Measurements from ENCODE around the gene RNF130. TPM values are rescaled to one million over a fixed set of nuclear protein-coding genes. Genes with fewer than 3 reads are reported as not detected.
"Not testable (repeated sequence)": the region's sequence is repeated elsewhere in the genome, so short reads cannot be mapped to it uniquely, and the experiment has no call there.

RNF130 gene
- total RNA-seq, 1 donor from 2014 or later: 29.8 TPM

GRCh38 chr5:179960204-179960831, 111.2 kb downstream of the RNF130 start:
- no peaks in the 10 kb centered on the region for H3K9me3 ChIP-seq (ENCODE audit: insufficient read depth, low read depth, low read length)
- no peaks in the 10 kb centered on the region for H3K27me3 ChIP-seq (ENCODE audit: insufficient read depth, low read length)
- no peak for DNase-seq (ENCODE audit: low read depth)
- no peak overlapping the region for H3K27ac ChIP-seq (ENCODE audit: low read depth, low read length)
- H3K27me3 Mint-ChIP-seq (ENCODE audit: low read depth, unreplicated experiment): no peaks in the 10 kb centered on the region
- peaks cover 8% of the 10 kb centered on the region for H3K36me3 Mint-ChIP-seq (ENCODE audit: low read depth, unreplicated experiment)
- no peak overlapping the region for H2AFZ ChIP-seq (ENCODE audit: low read depth, low read length)
- no peak overlapping the region for H3K4me2 ChIP-seq (ENCODE audit: low read length)
- no peaks in the 10 kb centered on the region for H3K4me1 Mint-ChIP-seq (ENCODE audit: low read depth, unreplicated experiment)
- H3K9me3 Mint-ChIP-seq (ENCODE audit: unreplicated experiment): no peaks in the 10 kb centered on the region
- no peak for FAIRE-seq
- H3K36me3 ChIP-seq (ENCODE audit: insufficient read depth, low read length): no peaks in the 10 kb centered on the region
- H3K9ac ChIP-seq (ENCODE audit: low read length): no peak overlapping the region
- no peaks in the 10 kb centered on the region for H3K79me2 ChIP-seq (ENCODE audit: insufficient read depth, low read length)
- no peak overlapping the region for H3K4me3 Mint-ChIP-seq (ENCODE audit: unreplicated experiment)
- no peak for TF ChIP-seq EZH2 (IDR thresholded peaks at IDR 0.05; ENCODE audit: insufficient read depth, low read length)
- TF ChIP-seq, protein P1, sequence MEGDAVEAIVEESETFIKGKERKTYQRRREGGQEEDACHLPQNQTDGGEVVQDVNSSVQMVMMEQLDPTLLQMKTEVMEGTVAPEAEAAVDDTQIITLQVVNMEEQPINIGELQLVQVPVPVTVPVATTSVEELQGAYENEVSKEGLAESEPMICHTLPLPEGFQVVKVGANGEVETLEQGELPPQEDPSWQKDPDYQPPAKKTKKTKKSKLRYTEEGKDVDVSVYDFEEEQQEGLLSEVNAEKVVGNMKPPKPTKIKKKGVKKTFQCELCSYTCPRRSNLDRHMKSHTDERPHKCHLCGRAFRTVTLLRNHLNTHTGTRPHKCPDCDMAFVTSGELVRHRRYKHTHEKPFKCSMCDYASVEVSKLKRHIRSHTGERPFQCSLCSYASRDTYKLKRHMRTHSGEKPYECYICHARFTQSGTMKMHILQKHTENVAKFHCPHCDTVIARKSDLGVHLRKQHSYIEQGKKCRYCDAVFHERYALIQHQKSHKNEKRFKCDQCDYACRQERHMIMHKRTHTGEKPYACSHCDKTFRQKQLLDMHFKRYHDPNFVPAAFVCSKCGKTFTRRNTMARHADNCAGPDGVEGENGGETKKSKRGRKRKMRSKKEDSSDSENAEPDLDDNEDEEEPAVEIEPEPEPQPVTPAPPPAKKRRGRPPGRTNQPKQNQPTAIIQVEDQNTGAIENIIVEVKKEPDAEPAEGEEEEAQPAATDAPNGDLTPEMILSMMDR (IDR thresholded peaks at IDR 0.05; ENCODE audit: insufficient read depth, low read depth, low read length): no peak
- H3K27ac Mint-ChIP-seq (ENCODE audit: unreplicated experiment): no peak overlapping the region
- peaks cover 3% of the 10 kb centered on the region for H4K20me1 ChIP-seq (ENCODE audit: insufficient read depth, low read length)
- no peak overlapping the region for H3K4me3 ChIP-seq (ENCODE audit: insufficient read depth, low read depth, low read length)
- H3K4me1 ChIP-seq (ENCODE audit: insufficient read depth, low read length): no peaks in the 10 kb centered on the region

DNA sequence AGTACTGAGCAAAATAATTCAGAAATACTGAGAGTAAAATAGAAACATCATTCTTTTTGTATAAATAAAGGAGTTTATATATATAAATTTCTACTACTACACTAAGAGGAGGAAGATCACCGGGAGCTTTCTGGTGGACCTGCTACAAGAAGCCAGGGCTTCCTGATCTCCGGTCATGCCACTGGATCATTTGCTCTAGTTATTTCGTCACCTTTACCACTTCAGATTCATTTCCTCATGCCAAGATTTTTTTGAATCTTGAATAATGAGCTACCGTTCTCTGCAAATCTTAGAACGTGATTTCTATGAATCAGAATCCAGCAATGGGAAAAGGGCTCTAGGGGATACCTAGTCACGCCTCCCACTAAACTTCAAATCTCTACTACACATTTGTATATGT, 111.9 kb downstream of the RNF130 start:
- H3K4me3 Mint-ChIP-seq (ENCODE audit: unreplicated experiment): no peak overlapping the region
- no peaks in the 10 kb centered on the region for H3K4me1 ChIP-seq (ENCODE audit: insufficient read depth, low read length)
- H3K27ac Mint-ChIP-seq (ENCODE audit: unreplicated experiment): no peak overlapping the region
- H3K4me1 Mint-ChIP-seq (ENCODE audit: low read depth, unreplicated experiment): no peaks in the 10 kb centered on the region
- H3K36me3 ChIP-seq (ENCODE audit: insufficient read depth, low read length): no peaks in the 10 kb centered on the region
- peaks cover 3% of the 10 kb centered on the region for H4K20me1 ChIP-seq (ENCODE audit: insufficient read depth, low read length)
- H3K27me3 ChIP-seq (ENCODE audit: insufficient read depth, low read length): no peaks in the 10 kb centered on the region
- TF ChIP-seq EZH2 (IDR thresholded peaks at IDR 0.05; ENCODE audit: insufficient read depth, low read length): no peak
- TF ChIP-seq, protein P1 (IDR thresholded peaks at IDR 0.05; ENCODE audit: insufficient read depth, low read depth, low read length): no peak
- no peak overlapping the region for H3K9ac ChIP-seq (ENCODE audit: low read length)
- no peak overlapping the region for H3K4me3 ChIP-seq (ENCODE audit: insufficient read depth, low read depth, low read length)
- no peak overlapping the region for H2AFZ ChIP-seq (ENCODE audit: low read depth, low read length)
- H3K27me3 Mint-ChIP-seq (ENCODE audit: low read depth, unreplicated experiment): no peaks in the 10 kb centered on the region
- H3K4me2 ChIP-seq (ENCODE audit: low read length): no peak overlapping the region
- DNase-seq (ENCODE audit: low read depth): no peak
- H3K27ac ChIP-seq (ENCODE audit: low read depth, low read length): no peak overlapping the region
- H3K9me3 ChIP-seq (ENCODE audit: insufficient read depth, low read depth, low read length): no peaks in the 10 kb centered on the region
- no peaks in the 10 kb centered on the region for H3K9me3 Mint-ChIP-seq (ENCODE audit: unreplicated experiment)
- no peak for FAIRE-seq
- no peaks in the 10 kb centered on the region for H3K79me2 ChIP-seq (ENCODE audit: insufficient read depth, low read length)
- peaks cover 13% of the 10 kb centered on the region for H3K36me3 Mint-ChIP-seq (ENCODE audit: low read depth, unreplicated experiment)

- H3K4me1 Mint-ChIP-seq (ENCODE audit: low read depth, unreplicated experiment); H3K27ac ChIP-seq (ENCODE audit: low read depth, low read length); H3K4me3 ChIP-seq (ENCODE audit: insufficient read depth, low read depth, low read length); H3K79me2 ChIP-seq (ENCODE audit: insufficient read depth, low read length); H3K9ac ChIP-seq (ENCODE audit: low read length); H3K4me2 ChIP-seq (ENCODE audit: low read length); FAIRE-seq; H2AFZ ChIP-seq (ENCODE audit: low read depth, low read length); DNase-seq (ENCODE audit: low read depth); H3K36me3 ChIP-seq (ENCODE audit: insufficient read depth, low read length); H4K20me1 ChIP-seq (ENCODE audit: insufficient read depth, low read length); H3K9me3 ChIP-seq (ENCODE audit: insufficient read depth, low read depth, low read length); H3K27me3 Mint-ChIP-seq (ENCODE audit: low read depth, unreplicated experiment); H3K4me1 ChIP-seq (ENCODE audit: insufficient read depth, low read length); H3K27ac Mint-ChIP-seq (ENCODE audit: unreplicated experiment); H3K9me3 Mint-ChIP-seq (ENCODE audit: unreplicated experiment); H3K4me3 Mint-ChIP-seq (ENCODE audit: unreplicated experiment); H3K27me3 ChIP-seq (ENCODE audit: insufficient read depth, low read length): not testable (repeated sequence)
- peaks cover 13% of the 10 kb centered on the region for H3K36me3 Mint-ChIP-seq (ENCODE audit: low read depth, unreplicated experiment)
These were observed 112.4 kb downstream of the RNF130 start for GRCh38 chr5:179959118-179959517.

Data from astrocyte (in vitro differentiated cells and primary cell).